ENCODE results near the gene PCP2.

The PCP2 gene

GRCh38 chr19:7636691-7637373, 3.3 kb upstream of the PCP2 start, which contains the start of gene STXBP2:
STXBP2 (plus strand) TSS chr19:7637110; CDS start chr19:7637150, 40 bp downstream.
- H3K14ac ChIP-seq (ENCODE audit: low read length), result peak within 1 kb of the TSS; percentile 63
- peaks cover 9% of the 10 kb centered on the region for H3K79me1 ChIP-seq (ENCODE audit: low read depth, low read length)
- H3K4me1 ChIP-seq (ENCODE audit: control insufficient read depth in 2 of 2, insufficient read depth in 1 of 2, low read depth in 1 of 2, low read length in 2 of 2), result peaks cover 0 to 7% of the 10 kb centered on the region in 2 donors
- peak within 1 kb of the TSS; percentile 99 for H2BK12ac ChIP-seq (ENCODE audit: low read length)
- peaks cover 3 to 5% of the 10 kb centered on the region in 2 donors for H3K36me3 ChIP-seq (replicated peaks in 1 of 2; ENCODE audit: control insufficient read depth in 2 of 2, insufficient read depth in 2 of 2, low read length in 2 of 2)
- peak within 1 kb of the TSS; percentile 73 for H3K4me2 ChIP-seq (ENCODE audit: insufficient read depth, low read length, poor library complexity, severe bottlenecking)
- H3K4ac ChIP-seq (ENCODE audit: low read length), result peak within 1 kb of the TSS; percentile 37
- DNase-seq (ENCODE audit: low spot score), result peak; percentile 46
- no peak within 1 kb of the TSS for H2BK5ac ChIP-seq (ENCODE audit: low read length)
- H3K9me3 ChIP-seq (replicated peaks in 1 of 2; ENCODE audit: control insufficient read depth in 2 of 2, insufficient read depth in 1 of 2, low read depth in 1 of 2, low read length in 2 of 2), result peaks cover 0 to 8% of the 10 kb centered on the region in 2 donors
- no peak within 1 kb of the TSS for H2BK120ac ChIP-seq (ENCODE audit: low read depth, low read length)
- H3K9ac ChIP-seq (ENCODE audit: low read depth, low read length, poor library complexity), result peak within 1 kb of the TSS; percentile 86
- WGBS, 2 donors (ENCODE audit: extremely low coverage in 2 of 2, insufficient read length in 2 of 2, insufficient replicate concordance in 1 of 2), result no CpG with 5 or more reads among the region's 61 CpGs
- peaks cover 0 to 24% (median 11%) of the 10 kb centered on the region in 3 experiments for H3K27me3 ChIP-seq (ENCODE audit: control insufficient read depth in 3 of 3, insufficient read depth in 3 of 3, low read depth in 1 of 3, low read length in 3 of 3)
- no peak within 1 kb of the TSS for H3K27ac ChIP-seq (replicated peaks; ENCODE audit: low read length)
- H2AFZ ChIP-seq (ENCODE audit: low read length), result no peak within 1 kb of the TSS
- H3K4me3 ChIP-seq (ENCODE audit: low read length in 2 of 2), result peak within 1 kb of the TSS in 1 of 2 donors; percentile 68
- peak within 1 kb of the TSS; percentile 85 for H3K23ac ChIP-seq (ENCODE audit: low read depth, low read length, poor library complexity)
- no peak within 1 kb of the TSS for H4K91ac ChIP-seq (ENCODE audit: low read depth, low read length, poor library complexity)
- peak within 1 kb of the TSS; percentile 96 for H2AK5ac ChIP-seq (ENCODE audit: low read depth, low read length)
- H2BK15ac ChIP-seq (ENCODE audit: low read length), result peak within 1 kb of the TSS; percentile 17
- peak within 1 kb of the TSS; percentile 86 for H4K8ac ChIP-seq (ENCODE audit: low read depth, low read length)
- peak within 1 kb of the TSS; percentile 97 for H3K18ac ChIP-seq (ENCODE audit: low read length)

- Histone ChIP-seq H3K79me1 (ENCODE audit: low read depth, low read length) (peaks cover 9% of the 10 kb centered on the region), H2AK5ac (ENCODE audit: low read depth, low read length) (peak overlapping the region; percentile 96), H3K27me3 (ENCODE audit: control insufficient read depth in 3 of 3, insufficient read depth in 3 of 3, low read depth in 1 of 3, low read length in 3 of 3) (peaks cover 0 to 24% (median 11%) of the 10 kb centered on the region in 3 experiments), H3K23ac (ENCODE audit: low read depth, low read length, poor library complexity) (peak overlapping the region; percentile 85), H3K4me1 (ENCODE audit: control insufficient read depth in 2 of 2, insufficient read depth in 1 of 2, low read depth in 1 of 2, low read length in 2 of 2) (peaks cover 0 to 7% of the 10 kb centered on the region in 2 donors), H2BK5ac (ENCODE audit: low read length) (no peak overlapping the region), H2BK12ac (ENCODE audit: low read length) (no peak overlapping the region), H3K36me3 (replicated peaks in 1 of 2; ENCODE audit: control insufficient read depth in 2 of 2, insufficient read depth in 2 of 2, low read length in 2 of 2) (peaks cover 3 to 5% of the 10 kb centered on the region in 2 donors), H3K4me2 (ENCODE audit: insufficient read depth, low read length, poor library complexity, severe bottlenecking) (no peak overlapping the region), H3K4ac (ENCODE audit: low read length) (no peak overlapping the region), H3K4me3 (ENCODE audit: low read length in 2 of 2) (no peak overlapping the region), H3K14ac (ENCODE audit: low read length) (no peak overlapping the region), H2BK15ac (ENCODE audit: low read length) (no peak overlapping the region), H3K27ac (replicated peaks; ENCODE audit: low read length) (no peak overlapping the region), H3K9me3 (replicated peaks in 1 of 2; ENCODE audit: control insufficient read depth in 2 of 2, insufficient read depth in 1 of 2, low read depth in 1 of 2, low read length in 2 of 2) (peaks cover 0 to 8% of the 10 kb centered on the region in 2 donors), H2BK120ac (ENCODE audit: low read depth, low read length) (no peak overlapping the region), H2AFZ (ENCODE audit: low read length) (no peak overlapping the region), H3K18ac (ENCODE audit: low read length) (no peak overlapping the region), H4K91ac (ENCODE audit: low read depth, low read length, poor library complexity) (no peak overlapping the region), H3K9ac (ENCODE audit: low read depth, low read length, poor library complexity) (peak overlapping the region; percentile 82), H4K8ac (ENCODE audit: low read depth, low read length) (peak overlapping the region; percentile 86)
- no CpG with 5 or more reads among the region's 16 CpGs for WGBS, 2 donors (ENCODE audit: extremely low coverage in 2 of 2, insufficient read length in 2 of 2, insufficient replicate concordance in 1 of 2)
- no peak for DNase-seq (ENCODE audit: low spot score)
Measured at GRCh38 chr19:7636317-7636690, 2.8 kb upstream of the PCP2 start.

- Histone ChIP-seq H3K4me3 (ENCODE audit: low read length in 2 of 2) (no peak overlapping the region), H3K4me2 (ENCODE audit: insufficient read depth, low read length, poor library complexity, severe bottlenecking) (no peak overlapping the region), H2BK15ac (ENCODE audit: low read length) (no peak overlapping the region), H3K4me1 (ENCODE audit: control insufficient read depth in 2 of 2, insufficient read depth in 1 of 2, low read depth in 1 of 2, low read length in 2 of 2) (peaks cover 0 to 9% of the 10 kb centered on the region in 2 donors), H3K23ac (ENCODE audit: low read depth, low read length, poor library complexity) (no peak overlapping the region), H2AK5ac (ENCODE audit: low read depth, low read length) (no peak overlapping the region), H4K8ac (ENCODE audit: low read depth, low read length) (no peak overlapping the region), H2AFZ (ENCODE audit: low read length) (no peak overlapping the region), H4K91ac (ENCODE audit: low read depth, low read length, poor library complexity) (no peak overlapping the region), H3K79me1 (ENCODE audit: low read depth, low read length) (peaks cover 9% of the 10 kb centered on the region), H3K36me3 (replicated peaks in 1 of 2; ENCODE audit: control insufficient read depth in 2 of 2, insufficient read depth in 2 of 2, low read length in 2 of 2) (peaks cover 3 to 5% of the 10 kb centered on the region in 2 donors), H3K9me3 (replicated peaks in 1 of 2; ENCODE audit: control insufficient read depth in 2 of 2, insufficient read depth in 1 of 2, low read depth in 1 of 2, low read length in 2 of 2) (peaks cover 0 to 8% of the 10 kb centered on the region in 2 donors), H3K18ac (ENCODE audit: low read length) (no peak overlapping the region), H2BK12ac (ENCODE audit: low read length) (no peak overlapping the region), H3K27ac (replicated peaks; ENCODE audit: low read length) (no peak overlapping the region), H3K4ac (ENCODE audit: low read length) (no peak overlapping the region), H3K14ac (ENCODE audit: low read length) (no peak overlapping the region), H2BK120ac (ENCODE audit: low read depth, low read length) (no peak overlapping the region), H3K9ac (ENCODE audit: low read depth, low read length, poor library complexity) (no peak overlapping the region), H2BK5ac (ENCODE audit: low read length) (no peak overlapping the region), H3K27me3 (ENCODE audit: control insufficient read depth in 3 of 3, insufficient read depth in 3 of 3, low read depth in 1 of 3, low read length in 3 of 3) (peaks cover 0 to 24% (median 11%) of the 10 kb centered on the region in 3 experiments)
- DNase-seq (ENCODE audit: low spot score), result no peak
- no CpG with 5 or more reads among the region's 6 CpGs for WGBS, 2 donors (ENCODE audit: extremely low coverage in 2 of 2, insufficient read length in 2 of 2, insufficient replicate concordance in 1 of 2)
Measured at GRCh38 chr19:7635670-7636069, 2.2 kb upstream of the PCP2 start.

- H3K27me3 ChIP-seq (ENCODE audit: control insufficient read depth in 3 of 3, insufficient read depth in 3 of 3, low read depth in 1 of 3, low read length in 3 of 3), result peaks cover 0 to 17% (median 8%) of the 10 kb centered on the region in 3 experiments
- no peak overlapping the region for H3K4me2 ChIP-seq (ENCODE audit: insufficient read depth, low read length, poor library complexity, severe bottlenecking)
- WGBS, 2 donors (ENCODE audit: extremely low coverage in 2 of 2, insufficient read length in 2 of 2, insufficient replicate concordance in 1 of 2), result no CpG with 5 or more reads among the region's 40 CpGs
- no peak overlapping the region for H2AFZ ChIP-seq (ENCODE audit: low read length)
- no peak overlapping the region for H3K23ac ChIP-seq (ENCODE audit: low read depth, low read length, poor library complexity)
- no peak overlapping the region for H3K27ac ChIP-seq (replicated peaks; ENCODE audit: low read length)
- H4K8ac ChIP-seq (ENCODE audit: low read depth, low read length), result no peak overlapping the region
- H3K36me3 ChIP-seq (replicated peaks in 1 of 2; ENCODE audit: control insufficient read depth in 2 of 2, insufficient read depth in 2 of 2, low read length in 2 of 2), result peaks cover 1 to 4% of the 10 kb centered on the region in 2 donors
- peaks cover 8 to 16% of the 10 kb centered on the region in 2 donors for H3K4me1 ChIP-seq (ENCODE audit: control insufficient read depth in 2 of 2, insufficient read depth in 1 of 2, low read depth in 1 of 2, low read length in 2 of 2)
- no peak overlapping the region for H2BK120ac ChIP-seq (ENCODE audit: low read depth, low read length)
- H3K9ac ChIP-seq (ENCODE audit: low read depth, low read length, poor library complexity), result peak overlapping the region; percentile 21
- H2BK15ac ChIP-seq (ENCODE audit: low read length), result no peak overlapping the region
- no peak overlapping the region for H3K18ac ChIP-seq (ENCODE audit: low read length)
- no peak overlapping the region for H3K14ac ChIP-seq (ENCODE audit: low read length)
- H3K4me3 ChIP-seq (ENCODE audit: low read length in 2 of 2), result no peak overlapping the region
- DNase-seq (ENCODE audit: low spot score), result no peak
- no peak overlapping the region for H2AK5ac ChIP-seq (ENCODE audit: low read depth, low read length)
- H3K4ac ChIP-seq (ENCODE audit: low read length), result no peak overlapping the region
- H3K79me1 ChIP-seq (ENCODE audit: low read depth, low read length), result peaks cover 20% of the 10 kb centered on the region
- H3K9me3 ChIP-seq (replicated peaks in 1 of 2; ENCODE audit: control insufficient read depth in 2 of 2, insufficient read depth in 1 of 2, low read depth in 1 of 2, low read length in 2 of 2), result no peaks in the 10 kb centered on the region
- H4K91ac ChIP-seq (ENCODE audit: low read depth, low read length, poor library complexity), result no peak overlapping the region
- no peak overlapping the region for H2BK12ac ChIP-seq (ENCODE audit: low read length)
- H2BK5ac ChIP-seq (ENCODE audit: low read length), result peak overlapping the region; percentile 24
Measured at GRCh38 chr19:7632340-7633203, 947 bp downstream of the PCP2 start.
